Fibroblast of upper back skin (primary cell): Measurements from ENCODE around the gene NAA40.
"Not testable (repeated sequence)": the region's sequence is repeated elsewhere in the genome, so short reads cannot be mapped to it uniquely, and the experiment has no call there.

Source experiments
- DNase-seq: peaks from one replicate; pipeline ENCODE4 v3.0.0-alpha.2; 2013

Gene NAA40

GRCh38 chr11:63940786-63941185 is 2.0 kb downstream of the NAA40 start:
- no peak for DNase-seq

- DNase-seq: no peak
Measured at GRCh38 chr11:63941901-63942300, 3.1 kb downstream of the NAA40 start.

- DNase-seq: no peak
Measured at GRCh38 chr11:63942803-63943202, 4.0 kb downstream of the NAA40 start.

DNA sequence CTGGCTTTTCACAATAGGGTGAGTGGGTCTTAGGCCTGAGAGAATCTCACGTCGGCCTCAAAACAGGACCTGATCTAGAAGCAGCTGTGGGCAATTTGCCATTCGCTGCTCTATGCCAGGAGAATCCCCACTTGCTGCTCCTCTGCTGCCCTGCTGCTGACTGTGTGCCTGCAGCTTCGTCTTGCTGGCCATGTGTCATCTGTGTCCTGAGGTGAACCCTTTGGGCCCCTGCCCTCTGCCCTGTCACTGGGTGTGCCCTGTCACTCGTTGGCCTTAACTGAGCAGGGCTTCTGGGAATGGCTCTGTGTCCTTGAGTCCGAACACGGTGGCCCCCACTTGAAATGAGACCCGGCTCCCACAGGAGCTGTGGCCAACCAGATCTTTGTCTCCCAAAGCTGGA is 6.2 kb downstream of the NAA40 start:
- DNase-seq: no peak

- peak; percentile 77 for DNase-seq
Measured at GRCh38 chr11:63945477-63946163, 6.8 kb downstream of the NAA40 start.

DNA sequence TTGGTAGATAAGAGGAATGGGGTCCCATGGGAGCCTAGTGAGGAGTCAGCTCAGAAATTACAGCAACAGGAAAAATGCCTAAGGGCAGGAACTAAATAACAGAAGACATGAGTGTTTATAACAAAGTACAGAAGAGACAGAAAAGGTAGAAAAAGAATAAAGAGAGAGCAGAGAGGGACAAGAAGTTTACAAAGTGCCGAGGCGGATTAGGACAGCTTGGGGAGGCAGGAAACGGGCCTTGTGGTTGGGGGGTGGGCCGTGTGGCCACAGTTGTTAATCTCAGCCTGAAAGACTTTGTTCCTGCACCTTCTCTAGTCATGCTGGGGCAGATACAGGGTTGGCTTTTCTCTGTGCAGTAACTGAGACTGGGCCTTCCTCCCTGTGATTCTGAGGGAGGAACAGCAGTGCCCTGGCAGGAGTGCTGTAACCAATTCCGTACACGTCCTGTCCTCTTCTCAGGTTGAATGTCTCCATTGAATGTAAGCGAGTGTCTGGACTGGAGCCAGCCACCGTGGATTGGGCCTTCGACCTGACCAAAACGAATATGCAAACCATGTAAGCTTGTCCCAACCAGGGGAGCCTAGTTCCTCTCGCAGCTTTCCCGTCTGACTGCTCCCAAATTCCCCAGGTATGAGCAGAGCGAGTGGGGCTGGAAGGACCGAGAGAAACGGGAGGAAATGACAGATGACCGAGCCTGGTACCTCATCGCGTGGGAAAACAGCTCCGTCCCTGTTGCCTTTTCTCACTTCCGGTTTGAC is 13.2 kb downstream of the NAA40 start:
- no peak for DNase-seq

- DNase-seq: no peak
Measured at GRCh38 chr11:63952570-63952969, 13.8 kb downstream of the NAA40 start.

DNA sequence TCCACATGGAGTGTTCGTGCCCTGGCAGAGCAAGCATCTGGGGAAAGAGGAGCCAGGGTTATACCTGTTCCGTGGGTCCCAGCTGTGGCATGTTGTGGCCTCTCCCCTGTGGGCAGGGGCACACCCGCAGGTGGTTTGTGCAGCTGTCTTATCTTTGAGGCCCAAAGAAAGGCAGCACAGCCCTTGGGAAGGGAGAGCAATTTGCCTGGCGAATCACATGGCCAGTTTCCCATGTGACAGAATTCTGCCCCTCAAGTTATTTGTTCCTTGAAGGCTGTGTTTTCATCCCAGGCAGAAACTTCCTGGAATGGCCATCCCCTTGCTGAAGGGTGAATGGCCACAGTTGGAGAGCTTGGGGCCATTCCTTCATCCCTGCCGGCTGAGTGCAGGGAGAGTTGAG is 19.2 kb downstream of the NAA40 start:
- no peak for DNase-seq

GRCh38 chr11:63961608-63962412 is 23.0 kb downstream of the NAA40 start:
- DNase-seq: peak; percentile 42

- DNase-seq: not testable (repeated sequence)
Measured at GRCh38 chr11:63963895-63964294, 25.1 kb downstream of the NAA40 start.

- DNase-seq: no peak
Measured at GRCh38 chr11:63966444-63966843, 27.6 kb downstream of the NAA40 start.

DNA sequence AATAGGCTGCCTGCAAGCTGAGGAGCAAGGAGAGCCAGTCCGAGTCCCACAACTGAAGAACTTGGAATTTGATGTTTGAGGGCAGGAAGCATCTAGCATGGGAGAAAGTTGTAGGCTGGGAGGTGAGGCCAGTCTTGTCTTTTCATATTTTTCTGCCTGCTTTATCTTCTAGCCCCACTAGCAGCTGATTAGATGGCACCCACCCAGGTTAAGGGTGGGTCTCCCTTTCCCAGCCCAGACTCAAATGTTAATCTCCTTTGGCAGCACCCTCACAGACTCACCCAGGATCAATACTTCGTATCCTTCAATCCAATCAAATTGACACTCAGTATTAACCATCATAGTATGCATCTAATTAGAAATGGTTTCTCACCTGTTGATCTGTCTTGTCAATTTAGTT is 30.7 kb downstream of the NAA40 start:
- no peak for DNase-seq

DNA sequence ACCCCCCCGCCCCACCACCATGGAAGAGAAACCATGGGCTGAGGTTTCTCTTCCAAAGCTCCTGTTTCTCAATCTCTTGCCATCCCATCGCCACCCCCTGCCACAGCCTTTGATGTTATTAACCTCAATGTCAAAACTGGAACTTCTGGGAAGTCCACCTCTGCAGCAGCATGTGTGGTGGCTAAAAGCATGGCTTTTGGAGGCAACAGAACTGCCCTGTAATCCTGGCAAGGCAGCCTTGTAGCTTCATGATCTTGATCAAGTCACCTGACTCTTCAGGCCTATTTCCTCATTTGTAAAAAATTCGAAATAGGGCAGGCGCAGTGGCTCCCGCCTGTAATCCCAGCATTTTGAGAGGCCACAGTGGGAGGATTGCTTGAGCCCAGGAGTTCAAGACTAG is 32.1 kb downstream of the NAA40 start:
- no peak for DNase-seq

GRCh38 chr11:63973912-63974258 is 35.1 kb downstream of the NAA40 start:
- not testable (repeated sequence) for DNase-seq

GRCh38 chr11:63974259-63975143 is 35.7 kb downstream of the NAA40 start, which contains the start of gene COX8A:
Gene COX8A (plus strand): TSS chr11:63974620. CDS start chr11:63974681, 61 bp downstream.
- peak; percentile 100 for DNase-seq

GRCh38 chr11:63978551-63979239 is 39.9 kb downstream of the NAA40 start:
- DNase-seq: no peak

- DNase-seq: no peak
Measured at GRCh38 chr11:63979426-63979825, 40.6 kb downstream of the NAA40 start.

DNA sequence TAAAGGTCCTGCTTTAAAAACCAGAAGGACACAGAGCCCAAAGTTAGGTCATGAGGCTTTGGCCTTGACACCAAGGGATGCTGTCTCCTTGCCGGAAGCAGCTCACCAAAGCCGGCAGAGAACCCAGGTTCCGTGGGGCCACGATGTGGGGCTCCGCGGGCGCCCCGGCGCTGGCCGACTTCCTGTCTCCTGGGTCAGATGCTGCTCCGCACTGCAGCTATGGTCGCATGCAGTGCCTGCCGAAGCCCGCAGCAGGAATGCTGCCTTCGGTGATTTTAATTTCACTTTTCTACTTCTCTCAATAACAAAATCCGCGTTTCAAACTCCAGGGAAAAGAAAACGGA is 47.0 kb downstream of the NAA40 start:
- DNase-seq: no peak

DNA sequence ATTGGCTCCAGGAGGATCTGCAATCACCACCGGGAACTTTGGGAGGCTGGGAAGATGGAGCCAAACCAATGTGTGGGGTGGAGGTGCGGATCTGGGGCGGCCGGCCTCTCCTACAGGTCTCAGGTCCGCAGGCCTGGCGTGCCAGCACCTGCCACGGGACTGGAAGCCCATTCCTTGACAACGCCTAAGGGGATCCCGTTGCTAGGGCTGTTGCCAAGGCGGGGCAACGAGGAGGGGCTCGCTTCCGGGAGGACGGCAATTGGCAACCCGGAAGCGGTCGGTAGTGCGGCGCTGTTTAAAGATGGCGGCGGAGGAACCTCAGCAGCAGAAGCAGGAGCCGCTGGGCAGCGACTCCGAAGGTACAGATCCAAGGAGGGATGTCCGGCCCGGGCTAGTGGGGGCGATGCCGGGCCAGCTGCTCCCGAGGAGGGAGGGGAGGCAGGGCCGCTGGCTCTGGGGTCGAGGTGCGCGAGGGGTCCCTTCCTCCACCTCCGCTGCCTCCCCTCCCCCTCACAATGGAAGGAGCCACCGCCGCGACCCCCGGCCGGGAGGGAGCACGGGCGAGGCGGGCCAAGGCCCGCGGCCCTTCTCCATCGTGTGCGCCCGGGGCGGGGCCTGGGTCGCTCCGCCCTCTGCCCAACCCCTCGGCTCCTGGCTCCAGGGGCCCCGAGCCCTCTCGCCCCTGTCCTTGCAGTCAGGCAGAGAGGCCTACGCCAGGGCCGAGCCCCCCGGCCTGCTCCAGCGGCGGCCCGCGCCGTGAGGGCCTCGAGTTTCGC is 47.5 kb downstream of the NAA40 start, which contains the start of gene OTUB1:
Gene OTUB1, plus strand, starts transcription at position 283 of the 776 bp plus-strand sequence. Its CDS starts 19 bp downstream, at position 302.
- DNase-seq: peak; percentile 86

DNA sequence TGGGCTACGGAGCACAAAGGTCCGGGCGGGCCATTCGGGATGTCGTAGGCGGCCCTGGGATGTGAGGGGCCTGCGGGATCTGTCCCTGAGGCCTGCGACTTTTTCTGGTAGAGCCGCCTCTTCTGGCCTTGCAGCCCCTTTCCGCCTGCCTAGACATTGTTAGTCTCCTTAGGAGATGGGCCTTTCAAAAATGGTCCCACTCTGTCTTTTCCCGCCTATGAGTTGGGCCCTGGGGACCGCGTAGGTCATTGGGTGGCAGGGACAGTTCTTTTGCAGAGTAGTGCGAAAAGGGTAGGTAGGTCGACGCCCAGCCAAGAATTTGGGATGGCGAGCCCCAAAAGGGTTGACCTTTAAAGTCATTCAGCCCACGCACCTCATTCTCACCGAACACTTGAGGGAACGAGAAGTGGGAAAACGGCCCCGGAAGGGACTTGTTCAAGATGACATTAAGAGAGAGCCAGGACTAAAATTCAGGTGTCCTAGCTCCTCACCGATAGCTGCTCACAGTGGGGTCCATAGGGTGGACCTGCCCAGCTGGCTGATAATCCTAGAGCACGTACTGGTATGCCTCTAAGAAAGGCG is 48.2 kb downstream of the NAA40 start:
- no peak for DNase-seq

DNA sequence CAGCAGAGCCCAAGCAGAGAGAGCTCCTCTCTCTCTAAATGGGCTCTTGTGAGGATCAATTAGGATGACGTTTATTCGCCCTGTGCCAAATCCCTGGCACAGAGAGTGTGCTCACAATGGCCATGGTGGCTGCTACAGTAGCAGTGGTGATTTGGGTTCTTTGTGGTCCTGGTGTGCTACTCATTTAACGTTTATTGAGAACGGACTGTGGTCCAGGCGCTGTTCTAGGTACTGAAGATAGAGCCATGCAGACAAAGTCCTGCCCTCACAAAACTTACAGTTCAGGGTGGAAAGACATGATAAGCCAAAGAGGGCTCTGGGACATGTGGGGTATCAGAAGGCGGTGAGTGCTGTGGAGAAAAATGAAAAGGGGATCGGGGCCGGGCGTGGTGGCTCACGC is 52.8 kb downstream of the NAA40 start:
- DNase-seq: no peak
